ENCODE data around the gene RADX. TPM values are rescaled to one million over a fixed set of nuclear protein-coding genes. Genes with fewer than 3 reads are reported as not detected.

RADX gene
- total RNA-seq, 3 donors from 2014 or later = 3.8 to 5.6 (median 4.2) TPM

DNA sequence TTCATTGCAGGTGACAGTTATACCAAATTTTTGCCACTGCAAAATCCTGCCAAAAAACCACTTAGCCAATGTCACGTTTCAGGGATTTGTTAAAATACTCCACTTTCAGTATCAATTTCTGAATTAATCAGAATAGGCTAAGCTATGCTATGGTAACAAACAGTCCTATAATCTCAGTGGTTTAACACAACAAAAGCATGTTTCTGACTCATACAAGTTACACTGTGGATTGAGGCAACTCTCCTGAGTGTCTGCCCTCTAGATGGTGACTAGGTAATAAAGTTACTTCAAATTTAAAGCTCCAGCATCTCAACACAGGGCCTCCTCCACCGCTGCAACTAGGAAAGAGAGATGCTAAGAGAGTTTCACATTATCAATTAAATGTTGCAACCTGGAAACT is 23.0 kb upstream of the RADX start:
- Histone ChIP-seq H3K4me1 (no peaks in the 10 kb centered on the region), H3K4me3 (no peak overlapping the region), H3K36me3 (no peaks in the 10 kb centered on the region), H3K27me3 (peaks cover 0 to 29% of the 10 kb centered on the region in 2 donors), H3K9me3 (no peaks in the 10 kb centered on the region), H3K27ac (no peak overlapping the region)
- no peak for DNase-seq (ENCODE audit: low spot score in 2 of 2)
- TF ChIP-seq, protein P1, sequence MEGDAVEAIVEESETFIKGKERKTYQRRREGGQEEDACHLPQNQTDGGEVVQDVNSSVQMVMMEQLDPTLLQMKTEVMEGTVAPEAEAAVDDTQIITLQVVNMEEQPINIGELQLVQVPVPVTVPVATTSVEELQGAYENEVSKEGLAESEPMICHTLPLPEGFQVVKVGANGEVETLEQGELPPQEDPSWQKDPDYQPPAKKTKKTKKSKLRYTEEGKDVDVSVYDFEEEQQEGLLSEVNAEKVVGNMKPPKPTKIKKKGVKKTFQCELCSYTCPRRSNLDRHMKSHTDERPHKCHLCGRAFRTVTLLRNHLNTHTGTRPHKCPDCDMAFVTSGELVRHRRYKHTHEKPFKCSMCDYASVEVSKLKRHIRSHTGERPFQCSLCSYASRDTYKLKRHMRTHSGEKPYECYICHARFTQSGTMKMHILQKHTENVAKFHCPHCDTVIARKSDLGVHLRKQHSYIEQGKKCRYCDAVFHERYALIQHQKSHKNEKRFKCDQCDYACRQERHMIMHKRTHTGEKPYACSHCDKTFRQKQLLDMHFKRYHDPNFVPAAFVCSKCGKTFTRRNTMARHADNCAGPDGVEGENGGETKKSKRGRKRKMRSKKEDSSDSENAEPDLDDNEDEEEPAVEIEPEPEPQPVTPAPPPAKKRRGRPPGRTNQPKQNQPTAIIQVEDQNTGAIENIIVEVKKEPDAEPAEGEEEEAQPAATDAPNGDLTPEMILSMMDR (IDR thresholded peaks at IDR 0.05) = no peak
- TF ChIP-seq POLR2A (IDR thresholded peaks at IDR 0.05) = no peak
- TF ChIP-seq POLR2AphosphoS5 (IDR thresholded peaks at IDR 0.05) = no peak
- intact Hi-C loops (cut with DNase I; ENCODE audit: low total_unique reads) = no loop called here

DNA sequence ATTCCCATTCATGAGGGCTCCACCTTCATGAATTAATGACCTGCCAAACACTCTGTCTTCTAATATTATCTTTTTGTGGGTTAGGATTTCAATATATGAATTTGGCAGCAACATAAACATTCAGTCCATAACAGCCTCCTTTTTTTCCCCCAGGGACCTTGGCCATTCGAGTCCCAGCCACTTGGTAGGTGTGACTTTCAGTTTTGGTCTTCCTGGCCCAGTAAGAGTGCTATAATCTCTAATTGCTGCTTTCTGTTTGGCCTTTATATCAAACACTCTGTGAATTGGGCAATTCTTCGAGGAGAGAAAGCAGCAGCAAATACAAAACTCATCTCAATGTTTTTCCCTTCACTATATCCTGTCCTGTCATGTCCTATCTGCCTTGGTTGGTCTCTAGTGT is 12.4 kb upstream of the RADX start:
- Histone ChIP-seq H3K4me3 (no peak overlapping the region), H3K27me3 (peaks cover 0 to 34% of the 10 kb centered on the region in 2 donors), H3K9me3 (peaks cover 0 to 4% of the 10 kb centered on the region in 2 donors), H3K27ac (no peak overlapping the region), H3K36me3 (no peaks in the 10 kb centered on the region), H3K4me1 (no peaks in the 10 kb centered on the region)
- TF ChIP-seq POLR2A (IDR thresholded peaks at IDR 0.05) (no peak), POLR2AphosphoS5 (IDR thresholded peaks at IDR 0.05) (no peak)
- TF ChIP-seq, protein P1 (IDR thresholded peaks at IDR 0.05) = no peak
- no peak for DNase-seq (ENCODE audit: low spot score in 2 of 2)
- intact Hi-C loops (cut with DNase I; ENCODE audit: low total_unique reads) = no loop called here

- TF ChIP-seq, protein P1 (IDR thresholded peaks at IDR 0.05) = no peak
- TF ChIP-seq POLR2A (IDR thresholded peaks at IDR 0.05) (no peak), POLR2AphosphoS5 (IDR thresholded peaks at IDR 0.05) (no peak)
- H3K4me3 ChIP-seq = no peak overlapping the region
- H3K4me1 ChIP-seq = no peaks in the 10 kb centered on the region
- no peaks in the 10 kb centered on the region for H3K36me3 ChIP-seq
- no peak for DNase-seq (ENCODE audit: low spot score in 2 of 2)
- H3K9me3 ChIP-seq = no peaks in the 10 kb centered on the region
- intact Hi-C loops (cut with DNase I; ENCODE audit: low total_unique reads) = no loop called here
- peaks cover 0 to 31% of the 10 kb centered on the region in 2 donors for H3K27me3 ChIP-seq
- no peak overlapping the region for H3K27ac ChIP-seq
These were observed 5.2 kb upstream of the RADX start for GRCh38 chrX:106606571-106606970.

DNA sequence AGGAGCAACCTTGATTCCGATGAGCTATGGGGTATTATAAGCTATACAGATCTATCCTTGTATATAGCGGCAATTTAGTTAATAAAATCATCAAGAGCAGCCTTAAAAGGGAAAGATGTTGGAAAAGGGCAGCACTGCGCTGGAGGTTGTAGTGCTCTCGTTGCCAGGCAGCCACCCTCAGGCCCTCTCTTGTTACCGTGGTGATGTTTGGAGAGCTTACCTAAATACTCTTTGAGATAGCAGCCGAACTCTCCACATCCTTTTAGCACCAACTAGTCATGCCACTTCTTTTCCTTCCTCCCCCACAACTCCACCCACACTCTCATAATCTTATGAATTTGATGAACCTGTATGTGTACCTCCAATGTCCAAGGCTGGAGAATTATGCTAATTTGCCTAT is 3.8 kb upstream of the RADX start:
- H3K27me3 ChIP-seq = peaks cover 0 to 38% of the 10 kb centered on the region in 2 donors
- TF ChIP-seq POLR2AphosphoS5 (IDR thresholded peaks at IDR 0.05) (no peak), POLR2A (IDR thresholded peaks at IDR 0.05) (no peak)
- TF ChIP-seq, protein P1 (IDR thresholded peaks at IDR 0.05) = no peak
- H3K4me3 ChIP-seq = no peak overlapping the region
- no peak for DNase-seq (ENCODE audit: low spot score in 2 of 2)
- no peaks in the 10 kb centered on the region for H3K36me3 ChIP-seq
- intact Hi-C loops (cut with DNase I; ENCODE audit: low total_unique reads) = no loop called here
- no peak overlapping the region for H3K27ac ChIP-seq
- no peaks in the 10 kb centered on the region for H3K4me1 ChIP-seq
- H3K9me3 ChIP-seq = no peaks in the 10 kb centered on the region

GRCh38 chrX:106611317-106611678 is 480 bp upstream of the RADX start:
- TF ChIP-seq POLR2AphosphoS5 (IDR thresholded peaks at IDR 0.05) = no peak
- TF ChIP-seq, protein P1 (IDR thresholded peaks at IDR 0.05) = no peak
- no peak for TF ChIP-seq POLR2A (IDR thresholded peaks at IDR 0.05)
- H3K36me3 ChIP-seq = no peaks in the 10 kb centered on the region
- peak overlapping the region; percentile 44 to 64 (median 51) for H3K4me3 ChIP-seq
- H3K27me3 ChIP-seq = peaks cover 0 to 42% of the 10 kb centered on the region in 2 donors
- intact Hi-C loops (cut with DNase I; ENCODE audit: low total_unique reads) = no loop called here
- peak overlapping the region in 1 of 2 donors; percentile 8 for H3K27ac ChIP-seq
- DNase-seq (ENCODE audit: low spot score in 2 of 2) = no peak
- no peaks in the 10 kb centered on the region for H3K9me3 ChIP-seq
- no peaks in the 10 kb centered on the region for H3K4me1 ChIP-seq
